Neural progenitor cell (in vitro differentiated cells): ENCODE data around the gene TMEM198.

ENCODE experiments used
- EZH2 ChIP-seq: fragments of 200-600 bp; sonication (generic); IDR thresholded peaks from 2 replicates; pipeline ENCODE4 v1.6.1; 2017; ENCODE audit warnings: antibody characterized with exemption, mild to moderate bottlenecking, moderate library complexity
- TF ChIP-seq, protein P1 (sequence below): fragments of 200-600 bp; sonication (generic); IDR thresholded peaks from 2 replicates; pipeline ENCODE4 v1.5.1; 2017; ENCODE audit warnings: antibody characterized with exemption, mild to moderate bottlenecking

DNA sequence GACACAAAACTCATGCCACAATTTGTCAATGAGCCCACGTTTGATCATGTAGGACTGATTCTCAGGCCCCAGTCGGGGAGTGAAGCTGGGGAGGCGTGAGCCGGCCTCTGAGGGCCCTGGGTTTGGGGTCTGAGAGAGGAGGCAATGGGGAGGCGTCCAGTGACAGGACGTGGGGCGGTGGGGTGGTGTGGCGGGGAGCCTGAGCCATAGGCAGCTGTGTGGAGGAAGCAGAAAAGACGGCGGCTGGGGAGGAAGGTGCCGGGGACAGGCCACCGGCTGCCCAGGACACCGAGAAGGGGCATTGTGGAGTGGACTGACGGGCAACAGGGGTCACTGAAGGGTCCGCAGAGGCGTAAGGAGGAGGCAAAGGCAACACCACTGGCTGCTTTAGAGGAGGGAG, 7.4 kb upstream of the TMEM198 start:
- TF ChIP-seq, protein P1, sequence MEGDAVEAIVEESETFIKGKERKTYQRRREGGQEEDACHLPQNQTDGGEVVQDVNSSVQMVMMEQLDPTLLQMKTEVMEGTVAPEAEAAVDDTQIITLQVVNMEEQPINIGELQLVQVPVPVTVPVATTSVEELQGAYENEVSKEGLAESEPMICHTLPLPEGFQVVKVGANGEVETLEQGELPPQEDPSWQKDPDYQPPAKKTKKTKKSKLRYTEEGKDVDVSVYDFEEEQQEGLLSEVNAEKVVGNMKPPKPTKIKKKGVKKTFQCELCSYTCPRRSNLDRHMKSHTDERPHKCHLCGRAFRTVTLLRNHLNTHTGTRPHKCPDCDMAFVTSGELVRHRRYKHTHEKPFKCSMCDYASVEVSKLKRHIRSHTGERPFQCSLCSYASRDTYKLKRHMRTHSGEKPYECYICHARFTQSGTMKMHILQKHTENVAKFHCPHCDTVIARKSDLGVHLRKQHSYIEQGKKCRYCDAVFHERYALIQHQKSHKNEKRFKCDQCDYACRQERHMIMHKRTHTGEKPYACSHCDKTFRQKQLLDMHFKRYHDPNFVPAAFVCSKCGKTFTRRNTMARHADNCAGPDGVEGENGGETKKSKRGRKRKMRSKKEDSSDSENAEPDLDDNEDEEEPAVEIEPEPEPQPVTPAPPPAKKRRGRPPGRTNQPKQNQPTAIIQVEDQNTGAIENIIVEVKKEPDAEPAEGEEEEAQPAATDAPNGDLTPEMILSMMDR: no peak
- TF ChIP-seq EZH2: no peak
